Fibroblast of lung (primary cell): ENCODE data around the gene ADH1A. TPM values are rescaled to one million over a fixed set of nuclear protein-coding genes. Genes with fewer than 3 reads are reported as not detected.

Source experiments
- DNase-seq, 2 donors: peaks; one replicate each; pipeline versions ENCODE4 v3.0.0 to v3.0.0-alpha.2; 2010; ENCODE audit warnings: low read depth in 2 of 2
- H2AFZ ChIP-seq: 2 replicates; pipeline ENCODE4 v1.5.1; 2012; ENCODE audit warnings: low read length, control low read depth, inconsistent platforms
- H3K27ac ChIP-seq: 2 replicates; pipeline ENCODE4 v1.5.1; 2011; ENCODE audit warnings: low read length, control low read depth; ENCODE audit not compliant: insufficient read depth
- H3K27me3 ChIP-seq: 2 replicates; pipeline ENCODE4 v1.5.1; 2011; ENCODE audit warnings: mild to moderate bottlenecking, low read length; ENCODE audit not compliant: control insufficient read depth, insufficient read depth
- H3K36me3 ChIP-seq: 2 replicates; pipeline ENCODE4 v1.5.1; 2011; ENCODE audit warnings: low read length; ENCODE audit not compliant: control insufficient read depth, insufficient read depth
- H3K4me1 ChIP-seq: 2 replicates; pipeline ENCODE4 v1.5.1; 2011; ENCODE audit warnings: low read length; ENCODE audit not compliant: control insufficient read depth, insufficient read depth; ENCODE audit errors: extremely low read depth
- H3K4me2 ChIP-seq: 2 replicates; pipeline ENCODE4 v1.5.1; 2011; ENCODE audit warnings: low read length, control low read depth; ENCODE audit not compliant: insufficient read depth; ENCODE audit errors: extremely low read depth
- H3K4me3 ChIP-seq, 4 experiments: fragments of 200-600 bp in 1 of 4; sonication (generic) in 1 of 4; replicated peaks in 1 of 4; 2 replicates each; pipeline ENCODE4 v1.5.1; 2011 to 2016; ENCODE audit warnings: low read length in 4 of 4, low read depth in 3 of 4, mild to moderate bottlenecking in 3 of 4, control low read depth in 2 of 4, inconsistent platforms in 1 of 4, mixed read lengths in 1 of 4; ENCODE audit not compliant: insufficient read depth in 1 of 4; ENCODE audit errors: control extremely low read depth in 1 of 4
- H3K79me2 ChIP-seq: 2 replicates; pipeline ENCODE4 v1.5.1; 2012; ENCODE audit warnings: mild to moderate bottlenecking, low read length, inconsistent platforms; ENCODE audit not compliant: control insufficient read depth, insufficient read depth
- H3K9ac ChIP-seq: 2 replicates; pipeline ENCODE4 v1.5.1; 2011; ENCODE audit warnings: mild to moderate bottlenecking, low read length, control low read depth; ENCODE audit not compliant: insufficient read depth
- H3K9me3 ChIP-seq: 2 replicates; pipeline ENCODE4 v1.5.1; 2012; ENCODE audit warnings: low read depth, low read length; ENCODE audit not compliant: control insufficient read depth, insufficient read depth
- H4K20me1 ChIP-seq: 2 replicates; pipeline ENCODE4 v1.5.1; 2011; ENCODE audit warnings: low read length; ENCODE audit not compliant: control insufficient read depth, insufficient read depth; ENCODE audit errors: extremely low read depth
- EZH2 ChIP-seq: IDR thresholded peaks from 2 replicates; pipeline ENCODE4 v1.5.1; 2012; ENCODE audit warnings: low read length, control low read depth, mild to moderate bottlenecking; ENCODE audit errors: missing control alignments
- polyA plus RNA-seq, 2 donors: library from polyadenylated mRNA; depleted of rRNA in 1 of 2; stranded (reverse) in 1 of 2; unstranded in 1 of 2; fragments of >200 nt; gene quantifications; 2 replicates each; pipeline ENCODE4 v1.2.1, GENCODE V29; 2011 to 2012; ENCODE audit warnings: missing spikeins in 1 of 2
- total RNA-seq: library from RNA; depleted of rRNA; stranded (reverse); fragments of >200 nt; gene quantifications from 2 replicates; pipeline ENCODE4 v1.2.1, GENCODE V29; 2014
- TF ChIP-seq, protein P1 (sequence below), 2 donors: IDR thresholded peaks in 1 of 2; conservative IDR thresholded peaks in 1 of 2; 1 replicate in 1 of 2; 2 replicates in 1 of 2; pipeline ENCODE4 v1.5.1; 2011 to 2012; ENCODE audit warnings: low read length in 2 of 2, control low read depth in 1 of 2, inconsistent platforms in 1 of 2, low read depth in 1 of 2, mild to moderate bottlenecking in 1 of 2

The ADH1A gene
- total and polyA plus RNA-seq, 2 donors (not counting 1 experiment from before 2014, with no cell fraction given) = 0.06 to 0.17 TPM

DNA sequence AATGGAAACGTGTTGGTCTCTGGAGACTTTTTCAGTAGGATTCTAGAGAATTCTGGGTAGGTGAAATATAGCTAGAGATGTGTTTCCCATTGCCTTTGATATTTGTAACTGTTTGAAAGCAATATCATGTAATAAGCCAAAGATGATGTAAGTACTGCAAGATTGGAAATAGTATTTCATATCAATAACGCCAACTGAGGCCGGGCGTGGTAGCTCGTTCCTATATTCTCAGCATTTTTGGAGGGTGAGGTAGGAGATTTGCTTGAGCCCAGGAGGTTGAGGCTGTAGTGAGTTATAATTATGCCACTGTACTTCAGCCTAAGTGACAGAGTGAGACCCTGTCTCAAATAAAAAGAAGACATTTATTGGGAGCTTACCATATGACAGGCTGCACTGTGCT lies 9.5 kb downstream of the ADH1A start:
- H4K20me1 ChIP-seq = no peaks in the 10 kb centered on the region
- H3K4me1 ChIP-seq = no peaks in the 10 kb centered on the region
- no peaks in the 10 kb centered on the region for H3K79me2 ChIP-seq
- no peak overlapping the region for H3K4me3 ChIP-seq
- TF ChIP-seq, protein P1, sequence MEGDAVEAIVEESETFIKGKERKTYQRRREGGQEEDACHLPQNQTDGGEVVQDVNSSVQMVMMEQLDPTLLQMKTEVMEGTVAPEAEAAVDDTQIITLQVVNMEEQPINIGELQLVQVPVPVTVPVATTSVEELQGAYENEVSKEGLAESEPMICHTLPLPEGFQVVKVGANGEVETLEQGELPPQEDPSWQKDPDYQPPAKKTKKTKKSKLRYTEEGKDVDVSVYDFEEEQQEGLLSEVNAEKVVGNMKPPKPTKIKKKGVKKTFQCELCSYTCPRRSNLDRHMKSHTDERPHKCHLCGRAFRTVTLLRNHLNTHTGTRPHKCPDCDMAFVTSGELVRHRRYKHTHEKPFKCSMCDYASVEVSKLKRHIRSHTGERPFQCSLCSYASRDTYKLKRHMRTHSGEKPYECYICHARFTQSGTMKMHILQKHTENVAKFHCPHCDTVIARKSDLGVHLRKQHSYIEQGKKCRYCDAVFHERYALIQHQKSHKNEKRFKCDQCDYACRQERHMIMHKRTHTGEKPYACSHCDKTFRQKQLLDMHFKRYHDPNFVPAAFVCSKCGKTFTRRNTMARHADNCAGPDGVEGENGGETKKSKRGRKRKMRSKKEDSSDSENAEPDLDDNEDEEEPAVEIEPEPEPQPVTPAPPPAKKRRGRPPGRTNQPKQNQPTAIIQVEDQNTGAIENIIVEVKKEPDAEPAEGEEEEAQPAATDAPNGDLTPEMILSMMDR (conservative IDR thresholded peaks at IDR 0.05 in 1 of 2, IDR thresholded peaks at IDR 0.05 in 1 of 2; ENCODE audit: low read depth in 1 of 2, low read length in 2 of 2) = no peak
- TF ChIP-seq EZH2 = no peak
- no peaks in the 10 kb centered on the region for H3K27me3 ChIP-seq
- no peak overlapping the region for H3K4me2 ChIP-seq
- DNase-seq = no peak
- H3K9ac ChIP-seq = no peak overlapping the region
- no peak overlapping the region for H3K27ac ChIP-seq
- H2AFZ ChIP-seq = no peak overlapping the region
- no peaks in the 10 kb centered on the region for H3K36me3 ChIP-seq
- no peaks in the 10 kb centered on the region for H3K9me3 ChIP-seq

GRCh38 chr4:99276417-99276816 lies 14.4 kb downstream of the ADH1A start:
- no peaks in the 10 kb centered on the region for H4K20me1 ChIP-seq
- no peak overlapping the region for H2AFZ ChIP-seq
- H3K4me1 ChIP-seq = no peaks in the 10 kb centered on the region
- no peaks in the 10 kb centered on the region for H3K27me3 ChIP-seq
- no peak for TF ChIP-seq EZH2
- TF ChIP-seq, protein P1 (conservative IDR thresholded peaks at IDR 0.05 in 1 of 2, IDR thresholded peaks at IDR 0.05 in 1 of 2; ENCODE audit: low read depth in 1 of 2, low read length in 2 of 2) = no peak
- H3K79me2 ChIP-seq = no peaks in the 10 kb centered on the region
- no peak overlapping the region for H3K9ac ChIP-seq
- H3K4me3 ChIP-seq = no peak overlapping the region
- H3K9me3 ChIP-seq = no peaks in the 10 kb centered on the region
- no peak overlapping the region for H3K4me2 ChIP-seq
- no peaks in the 10 kb centered on the region for H3K36me3 ChIP-seq
- DNase-seq = no peak
- H3K27ac ChIP-seq = no peak overlapping the region

DNA sequence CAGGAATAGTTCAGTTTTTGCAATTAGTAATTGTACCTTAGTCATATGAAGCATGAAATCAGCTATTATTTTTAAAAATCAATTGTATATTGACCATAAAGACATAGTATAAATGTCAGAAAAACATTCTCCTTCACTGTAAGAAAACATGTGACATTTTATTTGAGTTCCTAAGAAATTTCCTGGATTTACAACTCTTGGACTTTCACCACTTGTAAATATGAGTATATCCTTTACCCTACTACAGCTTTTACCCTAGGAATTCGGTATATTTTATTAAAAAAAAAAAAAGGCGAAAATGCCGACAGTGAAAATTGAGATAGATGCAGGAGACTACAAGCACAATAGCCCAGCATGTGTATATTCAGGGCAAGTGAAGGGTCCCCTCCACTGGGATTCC lies 14.9 kb downstream of the ADH1A start:
- no peaks in the 10 kb centered on the region for H3K36me3 ChIP-seq
- no peak for TF ChIP-seq EZH2
- TF ChIP-seq, protein P1 (conservative IDR thresholded peaks at IDR 0.05 in 1 of 2, IDR thresholded peaks at IDR 0.05 in 1 of 2; ENCODE audit: low read depth in 1 of 2, low read length in 2 of 2) = no peak
- no peak overlapping the region for H3K27ac ChIP-seq
- DNase-seq = no peak
- H3K9ac ChIP-seq = no peak overlapping the region
- no peak overlapping the region for H2AFZ ChIP-seq
- H3K27me3 ChIP-seq = no peaks in the 10 kb centered on the region
- H3K9me3 ChIP-seq = no peaks in the 10 kb centered on the region
- H3K4me2 ChIP-seq = no peak overlapping the region
- no peaks in the 10 kb centered on the region for H4K20me1 ChIP-seq
- H3K4me3 ChIP-seq = no peak overlapping the region
- H3K79me2 ChIP-seq = no peaks in the 10 kb centered on the region
- H3K4me1 ChIP-seq = no peaks in the 10 kb centered on the region
